Liver (tissue), 9 donors: ENCODE data around the gene ARHGAP8. TPM values are rescaled to one million over a fixed set of nuclear protein-coding genes. Genes with fewer than 3 reads are reported as not detected.

Experiments
- DNase-seq: peaks from one replicate; pipeline ENCODE4 v3.0.0-alpha.2; 2017; ENCODE audit warnings: low spot score
- H3K27ac ChIP-seq, 2 donors: one replicate each; pipeline ENCODE4 v1.7.0; 2013; ENCODE audit warnings: inconsistent platforms in 2 of 2, low read length in 2 of 2, control low read depth in 1 of 2, low read depth in 1 of 2, mild to moderate bottlenecking in 1 of 2
- H3K27me3 ChIP-seq, 4 donors: one replicate each; pipeline versions ENCODE4 v1.6.1 to v1.7.0; 2013; ENCODE audit warnings: low read length in 3 of 4, inconsistent platforms in 1 of 4, mild to moderate bottlenecking in 1 of 4, moderate library complexity in 1 of 4; ENCODE audit not compliant: control insufficient read depth in 4 of 4, insufficient read depth in 4 of 4
- H3K36me3 ChIP-seq, 4 donors: one replicate each; pipeline versions ENCODE4 v1.6.1 to v1.7.0; 2013; ENCODE audit warnings: low read length in 3 of 4, mild to moderate bottlenecking in 3 of 4, low read depth in 1 of 4, moderate library complexity in 1 of 4; ENCODE audit not compliant: control insufficient read depth in 4 of 4, insufficient read depth in 3 of 4
- H3K4me1 ChIP-seq, 4 donors: one replicate each; pipeline versions ENCODE4 v1.6.1 to v1.7.0; 2013; ENCODE audit warnings: low read length in 3 of 4, mild to moderate bottlenecking in 3 of 4, moderate library complexity in 1 of 4; ENCODE audit not compliant: control insufficient read depth in 4 of 4, insufficient read depth in 4 of 4
- H3K4me3 ChIP-seq, 3 donors: one replicate each; pipeline versions ENCODE4 v1.6.1 to v1.7.0; 2013; ENCODE audit warnings: low read length in 3 of 3, control low read depth in 1 of 3, low read depth in 1 of 3, mild to moderate bottlenecking in 1 of 3
- H3K9ac ChIP-seq, 2 donors: one replicate each; pipeline ENCODE4 v1.7.0; 2013; ENCODE audit warnings: low read length in 2 of 2, mild to moderate bottlenecking in 2 of 2, moderate library complexity in 2 of 2, control low read depth in 1 of 2, low read depth in 1 of 2
- H3K9me3 ChIP-seq, 4 donors: one replicate each; pipeline versions ENCODE4 v1.6.1 to v1.7.0; 2013; ENCODE audit warnings: low read length in 3 of 4; ENCODE audit not compliant: control insufficient read depth in 4 of 4
- EGR1 ChIP-seq, 2 donors: IDR thresholded peaks; 2 replicates each; pipeline ENCODE4 v1.6.1; 2016 to 2018; ENCODE audit warnings: antibody characterized with exemption in 2 of 2, low read depth in 2 of 2
- FOXA1 ChIP-seq: IDR thresholded peaks from 2 replicates; pipeline ENCODE4 v1.6.1; 2016; ENCODE audit warnings: antibody characterized with exemption
- FOXA2 ChIP-seq: IDR thresholded peaks from 2 replicates; pipeline ENCODE4 v1.6.1; 2016; ENCODE audit warnings: antibody characterized with exemption
- GABPA ChIP-seq, 2 donors: IDR thresholded peaks in 1 of 2; conservative IDR thresholded peaks in 1 of 2; 2 replicates each; pipeline ENCODE4 v1.6.1; 2016; ENCODE audit warnings: antibody characterized with exemption in 2 of 2, mild to moderate bottlenecking in 1 of 2, moderate library complexity in 1 of 2
- HNF4A ChIP-seq, 2 donors: conservative IDR thresholded peaks; 2 replicates each; pipeline ENCODE4 v1.6.1; 2016; ENCODE audit warnings: antibody characterized with exemption in 2 of 2, mild to moderate bottlenecking in 2 of 2
- HNF4G ChIP-seq: IDR thresholded peaks from 2 replicates; pipeline ENCODE4 v1.6.1; 2016; ENCODE audit warnings: antibody characterized with exemption
- JUND ChIP-seq, 2 donors: IDR thresholded peaks; 2 replicates each; pipeline ENCODE4 v1.6.1; 2016; ENCODE audit warnings: antibody characterized with exemption in 2 of 2
- NR2F2 ChIP-seq: IDR thresholded peaks from 2 replicates; pipeline ENCODE4 v1.6.1; 2016; ENCODE audit warnings: antibody characterized with exemption
- RAD21 ChIP-seq, 2 donors: IDR thresholded peaks; 2 replicates each; pipeline ENCODE4 v1.6.1; 2016; ENCODE audit warnings: antibody characterized with exemption in 2 of 2, mild to moderate bottlenecking in 2 of 2
- RXRA ChIP-seq, 2 donors: IDR thresholded peaks; 2 replicates each; pipeline ENCODE4 v1.6.1; 2017 to 2018; ENCODE audit warnings: antibody characterized with exemption in 2 of 2, mild to moderate bottlenecking in 1 of 2
- SP1 ChIP-seq: IDR thresholded peaks from 2 replicates; pipeline ENCODE4 v1.6.1; 2018; ENCODE audit warnings: antibody characterized with exemption, mild to moderate bottlenecking
- TAF1 ChIP-seq: conservative IDR thresholded peaks from 2 replicates; pipeline ENCODE4 v1.6.1; 2016; ENCODE audit warnings: antibody characterized with exemption, mild to moderate bottlenecking
- YY1 ChIP-seq: IDR thresholded peaks from 2 replicates; pipeline ENCODE4 v1.6.1; 2016; ENCODE audit warnings: antibody characterized with exemption, mild to moderate bottlenecking
- WGBS: extraction: QIAGEN DNeasy Blood & Tissue Kit; methylation state at CpG from one replicate; pipeline ENCODE4 v1.1.7; 2013; 5-methylcytosine and 5-hydroxymethylcytosine counted together
- polyA plus RNA-seq, 2 donors: library from polyadenylated mRNA; stranded (reverse) in 1 of 2; unstranded in 1 of 2; fragments of 200-250 nt in 1 of 2; fragments of >200 nt in 1 of 2; fragmentation: Nextera tagmentation in 1 of 2; extraction: Ambion mirVana in 1 of 2; gene quantifications; one replicate each; pipeline versions ENCODE4 v1.2.1 to v1.2.3, GENCODE V29; 2013 to 2015
- total RNA-seq, 2 donors: library from RNA; depleted of rRNA; stranded (reverse); fragments of >200 nt; gene quantifications; one replicate each; pipeline ENCODE4 v1.2.3, GENCODE V29; 2014
- TF ChIP-seq, protein P1 (sequence below): IDR thresholded peaks from 2 replicates; pipeline ENCODE4 v1.6.1; 2016; ENCODE audit warnings: antibody characterized with exemption
- TF ChIP-seq, protein P2 (sequence below): IDR thresholded peaks from 2 replicates; pipeline ENCODE4 v1.6.1; 2016; ENCODE audit warnings: antibody characterized with exemption, mild to moderate bottlenecking
- TF ChIP-seq, protein P3 (sequence below): IDR thresholded peaks from 2 replicates; pipeline ENCODE4 v1.6.1; 2016; ENCODE audit warnings: antibody characterized with exemption
- TF ChIP-seq, protein P4 (sequence below): IDR thresholded peaks from 2 replicates; pipeline ENCODE4 v1.6.1; 2016; ENCODE audit warnings: antibody characterized with exemption
- TF ChIP-seq, protein P5 (sequence below): fragments of 150-350 bp; IDR thresholded peaks from 2 replicates; pipeline ENCODE4 v1.5.1; 2017; ENCODE audit warnings: improper control_type of control experiment, low read depth, low read length; ENCODE audit not compliant: missing input control
- donor health status: healthy.
- donor health status: healthy.
- donor health status: healthy.
- donor health status: healthy.
- donor health status: healthy.

The ARHGAP8 gene
- total and polyA plus RNA-seq, 4 donors, result 0.58 to 1.8 (median 1.1) TPM

DNA sequence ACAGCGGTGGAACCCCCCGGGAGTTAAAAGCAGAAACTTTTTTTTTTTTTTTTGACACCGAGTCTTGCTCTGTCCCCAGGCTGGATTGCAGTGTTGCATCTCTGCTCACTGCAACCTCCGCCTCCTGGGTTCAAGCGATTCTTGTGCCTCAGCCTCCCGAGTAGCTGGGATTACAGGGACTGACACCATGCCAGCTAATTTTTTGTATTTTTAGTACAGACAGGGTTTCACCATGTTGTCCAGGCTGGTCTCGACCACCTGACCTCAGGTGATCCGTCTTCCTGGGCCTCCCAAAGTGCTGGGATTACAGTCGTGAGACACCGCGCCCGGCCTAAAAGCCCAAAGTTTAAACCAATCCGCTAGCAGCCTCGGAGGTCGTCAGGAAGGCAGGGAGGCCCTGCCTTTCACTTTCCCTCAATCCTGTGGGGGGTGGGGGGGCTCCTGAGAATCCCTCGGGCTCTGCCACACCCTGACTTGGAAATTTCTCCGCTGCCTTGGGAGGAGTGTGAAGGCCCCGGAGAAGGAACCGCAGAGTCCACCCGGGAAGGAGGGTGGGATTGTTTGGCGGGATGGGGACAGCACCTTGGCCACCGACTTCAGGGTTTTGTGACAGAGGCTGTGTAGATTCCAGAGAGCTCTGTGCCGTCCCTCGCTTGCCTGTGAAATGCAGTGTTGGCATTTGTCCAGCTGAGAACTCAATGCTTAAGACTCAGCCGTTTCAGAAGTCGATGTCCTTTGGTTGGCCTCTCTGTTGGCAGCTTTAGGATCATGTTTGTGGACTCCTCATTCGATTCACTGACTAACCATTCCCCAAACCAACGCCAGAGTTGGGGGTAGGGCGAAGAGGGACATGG, 1.0 kb downstream of the ARHGAP8 start:
- peak overlapping the region in 1 of 2 donors; percentile 46 for H3K27ac ChIP-seq
- H3K4me3 ChIP-seq, result peak overlapping the region in 1 of 3 donors; percentile 68
- H3K9me3 ChIP-seq, result no peaks in the 10 kb centered on the region
- H3K4me1 ChIP-seq, result peaks cover 0 to 5% (median 2%) of the 10 kb centered on the region in 4 donors
- no peak for DNase-seq
- no peak overlapping the region for H3K9ac ChIP-seq
- TF ChIP-seq RAD21 (IDR thresholded peaks at IDR 0.05) (no peak), NR2F2 (no peak), RXRA (IDR thresholded peaks at IDR 0.05) (no peak), HNF4A (conservative IDR thresholded peaks at IDR 0.05) (no peak), YY1 (no peak), JUND (IDR thresholded peaks at IDR 0.05) (no peak), FOXA2 (no peak), GABPA (IDR thresholded peaks at IDR 0.05 in 1 of 2, conservative IDR thresholded peaks at IDR 0.05 in 1 of 2) (no peak), HNF4G (no peak), TAF1 (no peak), EGR1 (IDR thresholded peaks at IDR 0.05; ENCODE audit: low read depth in 2 of 2) (no peak), SP1 (no peak), FOXA1 (no peak)
- TF ChIP-seq, protein P1, sequence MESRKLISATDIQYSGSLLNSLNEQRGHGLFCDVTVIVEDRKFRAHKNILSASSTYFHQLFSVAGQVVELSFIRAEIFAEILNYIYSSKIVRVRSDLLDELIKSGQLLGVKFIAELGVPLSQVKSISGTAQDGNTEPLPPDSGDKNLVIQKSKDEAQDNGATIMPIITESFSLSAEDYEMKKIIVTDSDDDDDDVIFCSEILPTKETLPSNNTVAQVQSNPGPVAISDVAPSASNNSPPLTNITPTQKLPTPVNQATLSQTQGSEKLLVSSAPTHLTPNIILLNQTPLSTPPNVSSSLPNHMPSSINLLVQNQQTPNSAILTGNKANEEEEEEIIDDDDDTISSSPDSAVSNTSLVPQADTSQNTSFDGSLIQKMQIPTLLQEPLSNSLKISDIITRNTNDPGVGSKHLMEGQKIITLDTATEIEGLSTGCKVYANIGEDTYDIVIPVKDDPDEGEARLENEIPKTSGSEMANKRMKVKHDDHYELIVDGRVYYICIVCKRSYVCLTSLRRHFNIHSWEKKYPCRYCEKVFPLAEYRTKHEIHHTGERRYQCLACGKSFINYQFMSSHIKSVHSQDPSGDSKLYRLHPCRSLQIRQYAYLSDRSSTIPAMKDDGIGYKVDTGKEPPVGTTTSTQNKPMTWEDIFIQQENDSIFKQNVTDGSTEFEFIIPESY, result no peak
- TF ChIP-seq, protein P2, sequence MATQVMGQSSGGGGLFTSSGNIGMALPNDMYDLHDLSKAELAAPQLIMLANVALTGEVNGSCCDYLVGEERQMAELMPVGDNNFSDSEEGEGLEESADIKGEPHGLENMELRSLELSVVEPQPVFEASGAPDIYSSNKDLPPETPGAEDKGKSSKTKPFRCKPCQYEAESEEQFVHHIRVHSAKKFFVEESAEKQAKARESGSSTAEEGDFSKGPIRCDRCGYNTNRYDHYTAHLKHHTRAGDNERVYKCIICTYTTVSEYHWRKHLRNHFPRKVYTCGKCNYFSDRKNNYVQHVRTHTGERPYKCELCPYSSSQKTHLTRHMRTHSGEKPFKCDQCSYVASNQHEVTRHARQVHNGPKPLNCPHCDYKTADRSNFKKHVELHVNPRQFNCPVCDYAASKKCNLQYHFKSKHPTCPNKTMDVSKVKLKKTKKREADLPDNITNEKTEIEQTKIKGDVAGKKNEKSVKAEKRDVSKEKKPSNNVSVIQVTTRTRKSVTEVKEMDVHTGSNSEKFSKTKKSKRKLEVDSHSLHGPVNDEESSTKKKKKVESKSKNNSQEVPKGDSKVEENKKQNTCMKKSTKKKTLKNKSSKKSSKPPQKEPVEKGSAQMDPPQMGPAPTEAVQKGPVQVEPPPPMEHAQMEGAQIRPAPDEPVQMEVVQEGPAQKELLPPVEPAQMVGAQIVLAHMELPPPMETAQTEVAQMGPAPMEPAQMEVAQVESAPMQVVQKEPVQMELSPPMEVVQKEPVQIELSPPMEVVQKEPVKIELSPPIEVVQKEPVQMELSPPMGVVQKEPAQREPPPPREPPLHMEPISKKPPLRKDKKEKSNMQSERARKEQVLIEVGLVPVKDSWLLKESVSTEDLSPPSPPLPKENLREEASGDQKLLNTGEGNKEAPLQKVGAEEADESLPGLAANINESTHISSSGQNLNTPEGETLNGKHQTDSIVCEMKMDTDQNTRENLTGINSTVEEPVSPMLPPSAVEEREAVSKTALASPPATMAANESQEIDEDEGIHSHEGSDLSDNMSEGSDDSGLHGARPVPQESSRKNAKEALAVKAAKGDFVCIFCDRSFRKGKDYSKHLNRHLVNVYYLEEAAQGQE, result no peak
- TF ChIP-seq, protein P3, sequence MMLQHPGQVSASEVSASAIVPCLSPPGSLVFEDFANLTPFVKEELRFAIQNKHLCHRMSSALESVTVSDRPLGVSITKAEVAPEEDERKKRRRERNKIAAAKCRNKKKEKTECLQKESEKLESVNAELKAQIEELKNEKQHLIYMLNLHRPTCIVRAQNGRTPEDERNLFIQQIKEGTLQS, result no peak
- TF ChIP-seq, protein P4, sequence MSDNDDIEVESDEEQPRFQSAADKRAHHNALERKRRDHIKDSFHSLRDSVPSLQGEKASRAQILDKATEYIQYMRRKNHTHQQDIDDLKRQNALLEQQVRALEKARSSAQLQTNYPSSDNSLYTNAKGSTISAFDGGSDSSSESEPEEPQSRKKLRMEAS, result no peak
- TF ChIP-seq, protein P5, sequence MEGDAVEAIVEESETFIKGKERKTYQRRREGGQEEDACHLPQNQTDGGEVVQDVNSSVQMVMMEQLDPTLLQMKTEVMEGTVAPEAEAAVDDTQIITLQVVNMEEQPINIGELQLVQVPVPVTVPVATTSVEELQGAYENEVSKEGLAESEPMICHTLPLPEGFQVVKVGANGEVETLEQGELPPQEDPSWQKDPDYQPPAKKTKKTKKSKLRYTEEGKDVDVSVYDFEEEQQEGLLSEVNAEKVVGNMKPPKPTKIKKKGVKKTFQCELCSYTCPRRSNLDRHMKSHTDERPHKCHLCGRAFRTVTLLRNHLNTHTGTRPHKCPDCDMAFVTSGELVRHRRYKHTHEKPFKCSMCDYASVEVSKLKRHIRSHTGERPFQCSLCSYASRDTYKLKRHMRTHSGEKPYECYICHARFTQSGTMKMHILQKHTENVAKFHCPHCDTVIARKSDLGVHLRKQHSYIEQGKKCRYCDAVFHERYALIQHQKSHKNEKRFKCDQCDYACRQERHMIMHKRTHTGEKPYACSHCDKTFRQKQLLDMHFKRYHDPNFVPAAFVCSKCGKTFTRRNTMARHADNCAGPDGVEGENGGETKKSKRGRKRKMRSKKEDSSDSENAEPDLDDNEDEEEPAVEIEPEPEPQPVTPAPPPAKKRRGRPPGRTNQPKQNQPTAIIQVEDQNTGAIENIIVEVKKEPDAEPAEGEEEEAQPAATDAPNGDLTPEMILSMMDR, result no peak
- whole genome bisulfite sequencing, result 36% methylated on average over 29 of the region's 29 CpGs
- peaks cover 0 to 3% (median 0%) of the 10 kb centered on the region in 4 donors for H3K27me3 ChIP-seq
- no peaks in the 10 kb centered on the region for H3K36me3 ChIP-seq
